ENCODE data around the gene AREG. TPM values are rescaled to one million over a fixed set of nuclear protein-coding genes. Genes with fewer than 3 reads are reported as not detected.

Gene AREG
- total RNA-seq, 1 experiment from 2014 or later = 146 TPM

DNA sequence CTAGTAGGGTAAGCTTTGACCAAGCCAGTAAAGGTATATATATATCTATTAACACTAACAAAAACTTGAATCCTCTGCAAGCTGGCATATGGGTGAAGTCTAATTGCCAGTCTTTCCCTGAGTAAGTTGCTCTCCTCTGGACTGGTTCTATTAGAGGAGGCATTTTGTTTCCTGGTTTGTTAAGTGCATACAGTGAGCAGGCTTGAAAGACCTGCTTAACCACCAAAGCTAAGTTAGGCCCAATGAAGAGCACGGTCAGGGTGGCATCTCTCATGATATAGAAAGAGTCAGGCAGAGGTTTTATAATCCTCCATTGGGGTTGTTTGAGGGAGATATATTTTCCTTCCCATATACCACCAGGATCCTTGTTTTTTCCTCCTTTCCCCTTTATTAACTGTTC lies 9.6 kb upstream of the AREG start:
- Histone ChIP-seq H3K9me3 (no peaks in the 10 kb centered on the region), H3K27me3 (replicated peaks; ENCODE audit: control insufficient read depth, insufficient read depth, low read length) (no peaks in the 10 kb centered on the region), H3K4me3 (ENCODE audit: low read depth, low read length) (no peak overlapping the region), H3K36me3 (ENCODE audit: control insufficient read depth, insufficient read depth, low read length) (no peaks in the 10 kb centered on the region), H3K4me1 (0 out of 2 replicates have a peak, but pooled peaks cover 4% of the 10 kb centered on the region)
- Mint-ChIP-seq H3K4me3 (ENCODE audit: unreplicated experiment) (no peak overlapping the region), H3K27ac (ENCODE audit: unreplicated experiment) (no peak overlapping the region), H3K27me3 (ENCODE audit: insufficient read depth, unreplicated experiment) (no peaks in the 10 kb centered on the region), H3K36me3 (ENCODE audit: insufficient read depth, unreplicated experiment) (no peaks in the 10 kb centered on the region), H3K9me3 (ENCODE audit: unreplicated experiment) (no peaks in the 10 kb centered on the region), H3K4me1 (ENCODE audit: low read depth, unreplicated experiment) (peaks cover 6% of the 10 kb centered on the region)
- no peak for DNase-seq
- intact Hi-C loops (cut with micrococcal nuclease; ENCODE audit: unreplicated experiment) = no loop called here
- ChIA-PET CTCF (interaction anchor here (0.6 kb wide), 1 partner anchor 359 kb away, joined by 4 read pairs; no protein-coding TSS in a partner anchor), POLR2A (no interaction called here)
- no TSS peak for BruUV-seq (replicated peaks)
- TF ChIP-seq CTCF (IDR thresholded peaks at IDR 0.05; ENCODE audit: insufficient read depth in 1 of 2, low read depth in 1 of 2, low read length in 1 of 2, severe bottlenecking in 1 of 2, unreplicated experiment in 1 of 2) = no peak

DNA sequence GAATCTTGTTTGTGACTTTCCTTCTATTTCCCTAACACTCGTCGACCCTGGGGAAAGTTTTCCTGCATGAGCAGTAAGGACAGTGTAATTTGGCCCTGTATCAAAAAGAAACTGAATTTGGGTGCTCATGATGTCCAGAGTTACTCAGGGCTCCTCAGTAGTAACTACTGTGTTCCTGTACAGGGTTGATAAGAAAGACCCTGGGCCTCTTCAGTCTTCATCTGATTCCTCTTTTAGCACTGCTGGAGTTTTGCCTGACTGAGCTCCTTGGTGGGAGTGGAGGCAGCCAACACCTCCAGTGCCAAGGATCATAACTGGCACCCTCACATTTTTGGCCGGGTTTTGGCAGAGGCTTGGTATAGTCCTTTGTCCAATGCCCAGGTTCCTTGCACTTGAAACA lies 7.1 kb upstream of the AREG start:
- TF ChIP-seq CTCF (IDR thresholded peaks at IDR 0.05; ENCODE audit: insufficient read depth in 1 of 2, low read depth in 1 of 2, low read length in 1 of 2, severe bottlenecking in 1 of 2, unreplicated experiment in 1 of 2) = no peak
- Histone ChIP-seq H3K9me3 (no peaks in the 10 kb centered on the region), H3K36me3 (ENCODE audit: control insufficient read depth, insufficient read depth, low read length) (no peaks in the 10 kb centered on the region), H3K27me3 (replicated peaks; ENCODE audit: control insufficient read depth, insufficient read depth, low read length) (no peaks in the 10 kb centered on the region), H3K4me3 (ENCODE audit: low read depth, low read length) (no peak overlapping the region), H3K4me1 (0 out of 2 replicates have a peak, but pooled peaks cover 2% of the 10 kb centered on the region)
- Mint-ChIP-seq H3K4me3 (ENCODE audit: unreplicated experiment) (no peak overlapping the region), H3K27ac (ENCODE audit: unreplicated experiment) (no peak overlapping the region), H3K27me3 (ENCODE audit: insufficient read depth, unreplicated experiment) (no peaks in the 10 kb centered on the region), H3K9me3 (ENCODE audit: unreplicated experiment) (no peaks in the 10 kb centered on the region), H3K4me1 (ENCODE audit: low read depth, unreplicated experiment) (peaks cover 6% of the 10 kb centered on the region), H3K36me3 (ENCODE audit: insufficient read depth, unreplicated experiment) (no peaks in the 10 kb centered on the region)
- intact Hi-C loops (cut with micrococcal nuclease; ENCODE audit: unreplicated experiment) = no loop called here
- BruUV-seq (replicated peaks) = no TSS peak
- ChIA-PET CTCF (no interaction called here), POLR2A (no interaction called here)
- no peak for DNase-seq

- no peaks in the 10 kb centered on the region for H3K9me3 ChIP-seq
- Mint-ChIP-seq H3K4me1 (ENCODE audit: low read depth, unreplicated experiment) (no peaks in the 10 kb centered on the region), H3K36me3 (ENCODE audit: insufficient read depth, unreplicated experiment) (no peaks in the 10 kb centered on the region), H3K27me3 (ENCODE audit: insufficient read depth, unreplicated experiment) (no peaks in the 10 kb centered on the region), H3K9me3 (ENCODE audit: unreplicated experiment) (no peaks in the 10 kb centered on the region), H3K4me3 (ENCODE audit: unreplicated experiment) (no peak overlapping the region), H3K27ac (ENCODE audit: unreplicated experiment) (no peak overlapping the region)
- no peaks in the 10 kb centered on the region for H3K36me3 ChIP-seq (ENCODE audit: control insufficient read depth, insufficient read depth, low read length)
- no TSS peak for BruUV-seq (replicated peaks)
- no peak for TF ChIP-seq CTCF (IDR thresholded peaks at IDR 0.05; ENCODE audit: insufficient read depth in 1 of 2, low read depth in 1 of 2, low read length in 1 of 2, severe bottlenecking in 1 of 2, unreplicated experiment in 1 of 2)
- H3K4me1 ChIP-seq = no peaks in the 10 kb centered on the region
- ChIA-PET POLR2A (no interaction called here), CTCF (no interaction called here)
- intact Hi-C loops (cut with micrococcal nuclease; ENCODE audit: unreplicated experiment) = no loop called here
- no peaks in the 10 kb centered on the region for H3K27me3 ChIP-seq (replicated peaks; ENCODE audit: control insufficient read depth, insufficient read depth, low read length)
- H3K4me3 ChIP-seq (ENCODE audit: low read depth, low read length) = no peak overlapping the region
- no peak for DNase-seq
Measured at GRCh38 chr4:74438661-74439060, 6.3 kb upstream of the AREG start.

Data from Caco-2 (cell line).